ENCODE measurements around the gene NSD2. TPM values are rescaled to one million over a fixed set of nuclear protein-coding genes. Genes with fewer than 3 reads are reported as not detected.
"Not testable (repeated sequence)": the region's sequence is repeated elsewhere in the genome, so short reads cannot be mapped to it uniquely, and the experiment has no call there.

Gene NSD2
- total and polyA plus RNA-seq, 7 donors = 7.2 to 57.9 (median 36.0) TPM

DNA sequence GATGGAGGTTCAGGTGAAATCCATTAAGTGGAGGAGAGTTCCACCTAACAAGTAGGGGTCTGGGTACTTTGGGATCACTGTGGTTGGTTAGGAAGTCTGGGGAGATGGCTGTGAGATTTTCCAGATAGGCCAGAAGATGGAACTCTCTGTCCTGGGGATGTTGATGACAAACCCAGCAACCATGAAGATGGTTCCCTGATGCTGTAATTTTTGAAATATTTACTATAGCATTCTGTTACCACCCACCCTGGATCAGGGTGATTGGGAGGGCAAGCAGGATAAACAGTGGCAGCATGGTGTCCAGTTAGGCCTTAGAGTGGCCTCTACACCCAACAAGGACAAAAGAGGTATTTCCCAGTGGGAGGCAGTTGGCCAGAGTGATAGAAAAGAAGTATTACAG lies 153.5 kb downstream of the NSD2 start:
- H3K4me1 ChIP-seq = no peaks in the 10 kb centered on the region
- no peaks in the 10 kb centered on the region for H3K36me3 ChIP-seq
- peaks cover 0 to 6% (median 0%) of the 10 kb centered on the region in 4 donors for H3K9me3 ChIP-seq
- no peak overlapping the region for H3K27ac ChIP-seq
- intact Hi-C loops (cut with DNase I) = no loop called here
- TF ChIP-seq, protein P1, sequence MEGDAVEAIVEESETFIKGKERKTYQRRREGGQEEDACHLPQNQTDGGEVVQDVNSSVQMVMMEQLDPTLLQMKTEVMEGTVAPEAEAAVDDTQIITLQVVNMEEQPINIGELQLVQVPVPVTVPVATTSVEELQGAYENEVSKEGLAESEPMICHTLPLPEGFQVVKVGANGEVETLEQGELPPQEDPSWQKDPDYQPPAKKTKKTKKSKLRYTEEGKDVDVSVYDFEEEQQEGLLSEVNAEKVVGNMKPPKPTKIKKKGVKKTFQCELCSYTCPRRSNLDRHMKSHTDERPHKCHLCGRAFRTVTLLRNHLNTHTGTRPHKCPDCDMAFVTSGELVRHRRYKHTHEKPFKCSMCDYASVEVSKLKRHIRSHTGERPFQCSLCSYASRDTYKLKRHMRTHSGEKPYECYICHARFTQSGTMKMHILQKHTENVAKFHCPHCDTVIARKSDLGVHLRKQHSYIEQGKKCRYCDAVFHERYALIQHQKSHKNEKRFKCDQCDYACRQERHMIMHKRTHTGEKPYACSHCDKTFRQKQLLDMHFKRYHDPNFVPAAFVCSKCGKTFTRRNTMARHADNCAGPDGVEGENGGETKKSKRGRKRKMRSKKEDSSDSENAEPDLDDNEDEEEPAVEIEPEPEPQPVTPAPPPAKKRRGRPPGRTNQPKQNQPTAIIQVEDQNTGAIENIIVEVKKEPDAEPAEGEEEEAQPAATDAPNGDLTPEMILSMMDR (IDR thresholded peaks at IDR 0.05) = no peak
- TF ChIP-seq POLR2AphosphoS5 (IDR thresholded peaks at IDR 0.05) (no peak), EP300 (IDR thresholded peaks at IDR 0.05) (no peak), POLR2A (IDR thresholded peaks at IDR 0.05) (no peak)
- no peak overlapping the region for H3K4me3 ChIP-seq
- peaks cover 0 to 41% (median 7%) of the 10 kb centered on the region in 3 donors for H3K27me3 ChIP-seq
- no peak for DNase-seq

GRCh38 chr4:2025817-2026216 lies 154.6 kb downstream of the NSD2 start:
- TF ChIP-seq, protein P1 (IDR thresholded peaks at IDR 0.05) = no peak
- TF ChIP-seq POLR2AphosphoS5 (IDR thresholded peaks at IDR 0.05) (no peak), EP300 (IDR thresholded peaks at IDR 0.05) (no peak), POLR2A (IDR thresholded peaks at IDR 0.05) (no peak)
- intact Hi-C loops (cut with DNase I) = no loop called here
- Histone ChIP-seq H3K4me1 (no peaks in the 10 kb centered on the region), H3K9me3 (peaks cover 0 to 6% (median 0%) of the 10 kb centered on the region in 4 donors), H3K36me3 (no peaks in the 10 kb centered on the region), H3K27me3 (peaks cover 0 to 39% (median 7%) of the 10 kb centered on the region in 3 donors), H3K4me3 (no peak overlapping the region), H3K27ac (no peak overlapping the region)
- no peak for DNase-seq

- DNase-seq; H3K4me3 ChIP-seq; H3K9me3 ChIP-seq; H3K27ac ChIP-seq; H3K4me1 ChIP-seq; H3K36me3 ChIP-seq; intact Hi-C loops (cut with DNase I): not testable (repeated sequence)
- WGBS, 2 donors = 88 to 92% methylated on average over 4 of the region's 4 CpGs
- H3K27me3 ChIP-seq = peaks cover 0 to 33% (median 0%) of the 10 kb centered on the region in 3 donors
Observed at GRCh38 chr4:2027120-2027519, 155.9 kb downstream of the NSD2 start.

DNA sequence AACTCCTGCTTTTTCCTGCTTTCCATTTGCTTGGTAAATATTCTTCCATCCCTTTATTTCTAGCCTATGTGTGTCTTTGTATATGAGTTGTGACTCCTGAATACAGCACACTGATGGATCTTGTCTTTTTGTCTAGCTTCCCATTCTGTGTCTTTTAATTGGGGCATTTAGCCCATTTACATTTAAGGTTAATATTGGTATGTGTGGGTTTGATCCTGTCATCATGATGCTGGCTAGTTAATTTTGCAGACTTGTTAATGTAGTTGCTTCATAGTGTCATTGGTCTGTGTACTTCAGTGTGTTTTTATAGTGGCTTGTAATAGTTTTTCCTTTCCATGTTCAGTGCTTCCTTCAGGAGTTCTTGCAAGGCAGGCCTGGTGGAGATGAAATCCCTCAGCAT lies 160.0 kb downstream of the NSD2 start:
- DNase-seq; H3K27ac ChIP-seq; H3K4me1 ChIP-seq; H3K36me3 ChIP-seq; H3K4me3 ChIP-seq; intact Hi-C loops (cut with DNase I); H3K9me3 ChIP-seq: not testable (repeated sequence)
- H3K27me3 ChIP-seq = peaks cover 0 to 11% (median 0%) of the 10 kb centered on the region in 3 donors

Small RNAs within 50 kb of the gene (small RNA-seq; reads per million reads assigned to genes)
- 5.9 to 62.0 (median 37.4) reads per million in 3 donors for gene SCARNA22

Other genes starting within 250 kb of the NSD2 start
- 1 to 10 TPM in 3 of 4 donors, under 1 TPM in 1; 0.82 to 4.1 (median 1.7) TPM for gene FAM53A, start 187.1 kb upstream of the NSD2 start, total RNA-seq
- gene FAM53A, start 187.1 kb upstream of the NSD2 start, polyA plus RNA-seq = 1 to 10 TPM in 2 of 3 donors, under 1 TPM in 1; 0.23 to 1.8 (median 1.4) TPM
- gene SLBP, start 159.1 kb upstream of the NSD2 start, total RNA-seq = 10 to 100 TPM; 32.3 to 48.9 (median 40.2) TPM
- 10 to 100 TPM; 34.0 to 36.0 (median 35.8) TPM for gene SLBP, start 159.1 kb upstream of the NSD2 start, polyA plus RNA-seq
- 10 to 100 TPM; 40.6 to 51.4 (median 49.2) TPM for gene TMEM129, start 150.1 kb upstream of the NSD2 start, total RNA-seq
- 10 to 100 TPM; 16.9 to 42.4 (median 18.6) TPM for gene TMEM129, start 150.1 kb upstream of the NSD2 start, polyA plus RNA-seq
- 10 to 100 TPM in 1 of 4 donors, 1 to 10 TPM in 3; 4.3 to 13.0 (median 6.9) TPM for gene TACC3, start 149.9 kb upstream of the NSD2 start, total RNA-seq
- 10 to 100 TPM in 2 of 3 donors, 1 to 10 TPM in 1; 4.8 to 55.9 (median 11.8) TPM for gene TACC3, start 149.9 kb upstream of the NSD2 start, polyA plus RNA-seq
- under 1 TPM; 0.16 to 0.83 (median 0.56) TPM for gene FGFR3, start 78.1 kb upstream of the NSD2 start, total RNA-seq
- 10 to 100 TPM in 1 of 3 donors, 1 to 10 TPM in 2; 3.7 to 14.0 (median 6.0) TPM for gene FGFR3, start 78.1 kb upstream of the NSD2 start, polyA plus RNA-seq
- 10 to 100 TPM; 15.0 to 22.4 (median 17.8) TPM for gene LETM1, start 15.2 kb upstream of the NSD2 start, total RNA-seq
- 10 to 100 TPM; 11.4 to 91.6 (median 36.1) TPM for gene LETM1, start 15.2 kb upstream of the NSD2 start, polyA plus RNA-seq
- gene NELFA, start 137.6 kb downstream of the NSD2 start, total RNA-seq = 10 to 100 TPM; 14.3 to 19.3 (median 17.1) TPM
- 10 to 100 TPM; 13.8 to 27.4 (median 15.3) TPM for gene NELFA, start 137.6 kb downstream of the NSD2 start, polyA plus RNA-seq
- under 1 TPM in 3 of 4 donors, not detected in 1; 0.27 to 0.36 (median 0.28) TPM for gene NAT8L, start 187.9 kb downstream of the NSD2 start, total RNA-seq
- 1 to 10 TPM in 1 of 3 donors, under 1 TPM in 1, not detected in 1; under 0.01 to 2.4 TPM for gene NAT8L, start 187.9 kb downstream of the NSD2 start, polyA plus RNA-seq

All from sigmoid colon (tissue), 7 donors.